HL-60 (cell line): Measurements from ENCODE around the gene CLOCK.
A peak's percentile ranks its signal among the peaks of the same experiment; 100 is the strongest.

ENCODE experiments used
- DNase-seq, 2 experiments: peaks; one replicate each; pipeline ENCODE4 v3.0.0-alpha.2; 2010 to 2020; ENCODE audit warnings: low read depth in 1 of 2, low spot score in 1 of 2
- H3K27ac ChIP-seq: fragments of 250-450 bp; sonication (Bioruptor Pico); replicated peaks from 2 replicates; pipeline ENCODE4 v1.5.1; 2020; ENCODE audit warnings: mild to moderate bottlenecking, moderate library complexity
- H3K27me3 ChIP-seq: fragments of 250-450 bp; sonication (Bioruptor Pico); 2 replicates; pipeline ENCODE4 v1.5.1; 2021; ENCODE audit warnings: mild to moderate bottlenecking, moderate library complexity; ENCODE audit not compliant: insufficient read depth, poor library complexity, severe bottlenecking
- H3K4me3 ChIP-seq: replicated peaks from 2 replicates; pipeline ENCODE4 v1.5.1; 2011; ENCODE audit warnings: mild to moderate bottlenecking, control low read depth, low read length; ENCODE audit not compliant: insufficient read depth
- GABPA ChIP-seq: IDR thresholded peaks from 2 replicates; pipeline ENCODE4 v1.6.1; 2012; ENCODE audit warnings: low read depth
- POLR2AphosphoS5 ChIP-seq: IDR thresholded peaks from 2 replicates; pipeline ENCODE4 v1.6.1; 2012; ENCODE audit warnings: low read depth
- REST ChIP-seq: IDR thresholded peaks from 2 replicates; pipeline ENCODE4 v1.6.1; 2012; ENCODE audit warnings: low read depth; ENCODE audit not compliant: insufficient replicate concordance
- SPI1 ChIP-seq: IDR thresholded peaks from 2 replicates; pipeline ENCODE4 v1.6.1; 2012; ENCODE audit warnings: low read depth, mild to moderate bottlenecking, borderline replicate concordance
- TF ChIP-seq, protein P1 (sequence below): IDR thresholded peaks from one replicate; pipeline ENCODE4 v1.5.1; 2011; ENCODE audit warnings: low read length, control low read depth, inconsistent platforms; ENCODE audit not compliant: insufficient read depth

CLOCK gene

DNA sequence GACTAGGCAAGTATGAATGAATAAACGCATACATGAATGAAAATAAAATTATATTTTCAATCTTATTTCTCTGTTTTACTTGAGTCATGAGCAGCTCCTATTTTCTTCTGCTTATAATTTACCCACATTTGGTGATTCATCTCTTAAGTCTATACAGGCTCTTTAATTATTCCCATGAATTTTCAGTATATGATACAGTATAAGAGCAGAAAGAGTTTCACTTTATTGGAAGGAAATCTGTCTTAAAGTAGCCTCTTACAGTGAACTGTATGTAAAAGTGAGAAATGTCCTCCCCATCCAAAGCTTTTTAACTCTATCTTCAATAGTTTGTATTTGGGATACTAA, 100.2 kb downstream of the CLOCK start:
- Histone ChIP-seq H3K27me3 (no peaks in the 10 kb centered on the region), H3K27ac (no peak overlapping the region), H3K4me3 (no peak overlapping the region)
- TF ChIP-seq REST = no peak
- no peak for TF ChIP-seq GABPA
- TF ChIP-seq, protein P1, sequence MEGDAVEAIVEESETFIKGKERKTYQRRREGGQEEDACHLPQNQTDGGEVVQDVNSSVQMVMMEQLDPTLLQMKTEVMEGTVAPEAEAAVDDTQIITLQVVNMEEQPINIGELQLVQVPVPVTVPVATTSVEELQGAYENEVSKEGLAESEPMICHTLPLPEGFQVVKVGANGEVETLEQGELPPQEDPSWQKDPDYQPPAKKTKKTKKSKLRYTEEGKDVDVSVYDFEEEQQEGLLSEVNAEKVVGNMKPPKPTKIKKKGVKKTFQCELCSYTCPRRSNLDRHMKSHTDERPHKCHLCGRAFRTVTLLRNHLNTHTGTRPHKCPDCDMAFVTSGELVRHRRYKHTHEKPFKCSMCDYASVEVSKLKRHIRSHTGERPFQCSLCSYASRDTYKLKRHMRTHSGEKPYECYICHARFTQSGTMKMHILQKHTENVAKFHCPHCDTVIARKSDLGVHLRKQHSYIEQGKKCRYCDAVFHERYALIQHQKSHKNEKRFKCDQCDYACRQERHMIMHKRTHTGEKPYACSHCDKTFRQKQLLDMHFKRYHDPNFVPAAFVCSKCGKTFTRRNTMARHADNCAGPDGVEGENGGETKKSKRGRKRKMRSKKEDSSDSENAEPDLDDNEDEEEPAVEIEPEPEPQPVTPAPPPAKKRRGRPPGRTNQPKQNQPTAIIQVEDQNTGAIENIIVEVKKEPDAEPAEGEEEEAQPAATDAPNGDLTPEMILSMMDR = no peak
- TF ChIP-seq POLR2AphosphoS5 = no peak
- TF ChIP-seq SPI1 = no peak
- no peak for DNase-seq

DNA sequence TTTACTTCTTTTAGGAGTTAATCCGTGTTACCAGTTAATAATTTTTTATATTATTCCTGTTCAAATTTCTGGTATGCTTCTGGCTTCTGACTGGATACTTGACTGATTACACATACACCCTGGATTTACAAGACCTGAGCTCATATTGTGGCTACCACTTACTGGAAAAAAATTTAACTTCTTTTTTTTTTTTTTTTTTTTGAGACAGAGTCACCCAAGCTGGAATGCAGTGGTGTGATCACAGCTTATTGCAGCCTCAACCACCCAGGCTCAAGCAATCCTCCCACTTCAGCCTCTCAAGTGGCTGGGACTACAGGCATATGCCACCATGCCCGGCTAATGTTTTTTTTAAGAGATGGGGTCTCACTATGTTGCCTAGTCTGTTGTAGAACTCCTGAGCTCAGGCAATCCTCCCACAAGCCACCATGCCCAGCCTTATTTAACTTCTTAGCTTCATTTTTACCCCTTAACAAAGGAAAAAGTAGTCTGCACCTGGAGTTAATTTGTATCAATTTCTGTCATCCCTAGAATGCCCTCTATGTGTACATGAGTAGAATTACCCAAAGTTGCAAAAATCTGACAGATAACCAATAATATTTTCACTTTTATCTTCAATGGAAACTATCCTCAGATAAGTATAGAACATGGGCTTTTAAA, 100.7 kb downstream of the CLOCK start:
- TF ChIP-seq SPI1 (no peak), REST (no peak), POLR2AphosphoS5 (no peak), GABPA (no peak)
- TF ChIP-seq, protein P1 = no peak
- no peak overlapping the region for H3K27ac ChIP-seq
- DNase-seq = peak in 1 of 2 experiments; percentile 29

GRCh38 chr4:55444827-55445226, 101.9 kb downstream of the CLOCK start:
- TF ChIP-seq GABPA (no peak), SPI1 (no peak), POLR2AphosphoS5 (no peak), REST (no peak)
- TF ChIP-seq, protein P1 = no peak
- Histone ChIP-seq H3K4me3 (no peak overlapping the region), H3K27me3 (no peaks in the 10 kb centered on the region), H3K27ac (no peak overlapping the region)
- DNase-seq = no peak

More for the DNA sequence above, 100.7 kb downstream of the CLOCK start:
- Histone ChIP-seq H3K4me3 (no peak overlapping the region), H3K27me3 (no peaks in the 10 kb centered on the region)
